PC-3 (cell line): ENCODE results near the gene TIPARP. TPM values are rescaled to one million over a fixed set of nuclear protein-coding genes. Genes with fewer than 3 reads are reported as not detected.

Source experiments
- ATAC-seq: fragments of 200-7000 bp; cut with Tn5 transposase; 2 replicates; pipeline ENCODE4 v1.9.1; 2020; ENCODE audit warnings: mild to moderate bottlenecking, moderate library complexity
- BruUV-seq: library from RNA; stranded (reverse); fragments of 400-500 nt; replicated peaks from 2 replicates; lab custom pipeline; 2021; lab: Mats Ljungman, UMichigan
- CTCF ChIA-PET: fragments of 300-600 bp; sonication (Branson Sonifier 250); formaldehyde crosslinking; loops from one replicate; lab custom pipeline; 2022; ENCODE audit warnings: antibody characterized with exemption; lab: Charles Lee
- POLR2A ChIA-PET: fragments of 300-600 bp; sonication (Branson Sonifier 250); formaldehyde crosslinking; loops from one replicate; lab custom pipeline; 2022; ENCODE audit warnings: antibody characterized with exemption; ENCODE audit not compliant: unreplicated experiment; lab: Charles Lee
- DNase-seq: peaks from one replicate; pipeline ENCODE4 v3.0.0-alpha.2; 2015
- H2AFZ ChIP-seq: fragments of 300-600 bp; sonication (generic); 2 replicates; pipeline ENCODE4 v1.6.0; 2016; ENCODE audit warnings: antibody characterized with exemption, low read length
- H3F3A ChIP-seq: fragments of 300-600 bp; sonication (generic); one replicate; pipeline ENCODE4 v1.6.0; 2017; ENCODE audit warnings: antibody characterized with exemption, low read length, control low read depth, mild to moderate bottlenecking; ENCODE audit not compliant: unreplicated experiment
- H3K27ac ChIP-seq: fragments of 300-600 bp; sonication (generic); 2 replicates; pipeline ENCODE4 v1.5.1; 2016; ENCODE audit warnings: mild to moderate bottlenecking, low read length
- H3K27me3 ChIP-seq: fragments of 300-600 bp; sonication (generic); 2 replicates; pipeline ENCODE4 v1.6.1; 2016; ENCODE audit warnings: low read length, mixed read lengths
- H3K36me3 ChIP-seq: fragments of 300-600 bp; sonication (generic); 2 replicates; pipeline ENCODE4 v1.6.1; 2016; ENCODE audit warnings: low read depth, mixed run types, low read length, mixed read lengths
- H3K4me1 ChIP-seq: fragments of 300-600 bp; sonication (generic); 2 replicates; pipeline ENCODE4 v1.5.1; 2016; ENCODE audit warnings: low read length; ENCODE audit not compliant: insufficient read depth
- H3K4me2 ChIP-seq: fragments of 300-600 bp; sonication (generic); 2 replicates; pipeline ENCODE4 v1.6.0; 2016; ENCODE audit warnings: low read length
- H3K4me3 ChIP-seq: fragments of 300-600 bp; sonication (generic); 2 replicates; pipeline ENCODE4 v1.5.1; 2016; ENCODE audit warnings: mild to moderate bottlenecking, low read length, mixed read lengths
- H3K79me2 ChIP-seq: fragments of 300-600 bp; sonication (generic); 2 replicates; pipeline ENCODE4 v1.6.1; 2017; ENCODE audit warnings: low read length, mixed read lengths
- H3K9ac ChIP-seq: fragments of 300-600 bp; sonication (generic); 2 replicates; pipeline ENCODE4 v1.6.0; 2016; ENCODE audit warnings: mild to moderate bottlenecking, low read length
- H3K9me2 ChIP-seq: fragments of 300-600 bp; sonication (generic); replicated peaks from 2 replicates; pipeline ENCODE4 v1.6.1; 2016; ENCODE audit warnings: mixed run types, low read length, mixed read lengths
- H3K9me3 ChIP-seq: fragments of 300-600 bp; sonication (generic); 2 replicates; pipeline ENCODE4 v1.6.1; 2016; ENCODE audit warnings: low read length, mixed read lengths
- H4K20me1 ChIP-seq: fragments of 300-600 bp; sonication (generic); 2 replicates; pipeline ENCODE4 v1.6.1; 2016; ENCODE audit warnings: low read length, mixed read lengths
- CTCF ChIP-seq: fragments of 300-600 bp; sonication (generic); conservative IDR thresholded peaks from 2 replicates; pipeline ENCODE4 v1.5.1; 2017; ENCODE audit warnings: antibody characterized with exemption, low read depth, mild to moderate bottlenecking, low read length
- EZH2 ChIP-seq: fragments of 300-600 bp; sonication (generic); IDR thresholded peaks from one replicate; pipeline ENCODE4 v1.6.1; 2017; ENCODE audit warnings: antibody characterized with exemption, mild to moderate bottlenecking, low read length; ENCODE audit not compliant: unreplicated experiment
- EZH2phosphoT487 ChIP-seq: fragments of 300-600 bp; sonication (generic); IDR thresholded peaks from 2 replicates; pipeline ENCODE4 v1.6.1; 2018; ENCODE audit warnings: mild to moderate bottlenecking, antibody characterized with exemption, low read length, borderline replicate concordance
- intact Hi-C: fragments of 100-400 bp; cut with micrococcal nuclease; formaldehyde crosslinking; loops from 2 replicates; pipeline ENCODE4 v1.9.0; 2023
- total RNA-seq: library from RNA; depleted of rRNA; stranded (reverse); fragments of >200 nt; gene quantifications from 2 replicates; pipeline ENCODE4 v1.2.3, GENCODE V29; 2014

Gene TIPARP
- total RNA-seq, 1 experiment from 2014 or later: 84.7 TPM

- TF ChIP-seq EZH2phosphoT487 (no peak), EZH2 (no peak), CTCF (no peak)
These were observed 20.1 kb downstream of the TIPARP start for GRCh38 chr3:156694536-156694935.

GRCh38 chr3:156702367-156702766 lies 28.0 kb downstream of the TIPARP start:
- peaks cover 80% of the 10 kb centered on the region for H3K36me3 ChIP-seq
- no peaks in the 10 kb centered on the region for H3K27me3 ChIP-seq
- ChIA-PET POLR2A (no interaction called here), CTCF (interaction anchor here (0.6 kb wide), 1 partner anchor 10 kb away, joined by 3 read pairs; no protein-coding TSS in a partner anchor)
- H3K4me3 ChIP-seq: no peak overlapping the region
- H3K79me2 ChIP-seq: peaks cover 37% of the 10 kb centered on the region
- DNase-seq (no peak), ATAC-seq (no peak)
- H3F3A ChIP-seq: no peaks in the 10 kb centered on the region
- no peak overlapping the region for H3K9ac ChIP-seq
- BruUV-seq: no TSS peak
- no peak overlapping the region for H2AFZ ChIP-seq
- H3K4me1 ChIP-seq: 0 out of 2 replicates have a peak, but pooled peaks cover 4% of the 10 kb centered on the region
- no peaks in the 10 kb centered on the region for H3K9me3 ChIP-seq
- peaks cover 24% of the 10 kb centered on the region; the same call in 1 of the 2 replicates for H4K20me1 ChIP-seq
- no peak overlapping the region for H3K4me2 ChIP-seq
- no peak overlapping the region for H3K27ac ChIP-seq
- TF ChIP-seq EZH2 (no peak), EZH2phosphoT487 (no peak), CTCF (no peak)
- intact Hi-C loops: no loop called here
- H3K9me2 ChIP-seq: no peaks in the 10 kb centered on the region

More at GRCh38 chr3:156694536-156694935, 20.1 kb downstream of the TIPARP start:
- Histone ChIP-seq H3K4me1 (peaks cover 51% of the 10 kb centered on the region), H3K9ac (no peak overlapping the region), H3K9me3 (no peaks in the 10 kb centered on the region), H3K4me3 (no peak overlapping the region), H3K4me2 (peak overlapping the region; percentile 24), H2AFZ (no peak overlapping the region), H3K36me3 (peaks cover 63% of the 10 kb centered on the region), H3K79me2 (peaks cover 87% of the 10 kb centered on the region), H4K20me1 (peaks cover 45% of the 10 kb centered on the region), H3F3A (peaks cover 10% of the 10 kb centered on the region), H3K27me3 (no peaks in the 10 kb centered on the region), H3K27ac (peak overlapping the region; percentile 61), H3K9me2 (no peaks in the 10 kb centered on the region)
- peak; percentile 44 for ATAC-seq
- TSS peak; percentile 1 for BruUV-seq
- POLR2A ChIA-PET: no interaction called here
- intact Hi-C loops: loop anchor here (1.0 to 5.0 kb wide), 3 partner anchors 90 to 443 kb away; no protein-coding TSS in a partner anchor
- CTCF ChIA-PET: no interaction called here
- DNase-seq: peak; percentile 63

- H3K27ac ChIP-seq: no peak overlapping the region
- no TSS peak for BruUV-seq
- H3K27me3 ChIP-seq: no peaks in the 10 kb centered on the region
- H3K9me2 ChIP-seq: no peaks in the 10 kb centered on the region
- no peaks in the 10 kb centered on the region for H3K4me1 ChIP-seq
- no peak overlapping the region for H3K4me2 ChIP-seq
- ATAC-seq (no peak), DNase-seq (no peak)
- peaks cover 18% of the 10 kb centered on the region for H3K79me2 ChIP-seq
- no peaks in the 10 kb centered on the region for H3F3A ChIP-seq
- no peak overlapping the region for H3K4me3 ChIP-seq
- intact Hi-C loops: loop anchor here (5.0 kb wide), 1 partner anchor 78 kb away; no protein-coding TSS in a partner anchor
- peaks cover 80% of the 10 kb centered on the region for H3K36me3 ChIP-seq
- POLR2A ChIA-PET: interaction anchor here (0.5 kb wide), 1 partner anchor 557 kb away, joined by 7 read pairs; no protein-coding TSS in a partner anchor
- H4K20me1 ChIP-seq: peaks cover 20% of the 10 kb centered on the region; the same call in 1 of the 2 replicates
- H2AFZ ChIP-seq: no peak overlapping the region
- no peaks in the 10 kb centered on the region for H3K9me3 ChIP-seq
- TF ChIP-seq CTCF: no peak
- TF ChIP-seq EZH2phosphoT487: no peak
- no peak for TF ChIP-seq EZH2
- H3K9ac ChIP-seq: no peak overlapping the region
- CTCF ChIA-PET: no interaction called here
These were observed 30.1 kb downstream of the TIPARP start for GRCh38 chr3:156704370-156705036.
